RPMI8226 (cell line): ENCODE measurements around the gene DSCAML1.
"Not testable (repeated sequence)": the region's sequence is repeated elsewhere in the genome, so short reads cannot be mapped to it uniquely, and the experiment has no call there.

Experiments used
- DNase-seq: peaks from one replicate; pipeline ENCODE4 v3.0.0-alpha.2; 2015

The DSCAML1 gene

GRCh38 chr11:117817368-117818040, 20.5 kb upstream of the DSCAML1 start:
- DNase-seq: peak; percentile 79

- DNase-seq: no peak
Observed at GRCh38 chr11:117816846-117817367, 19.9 kb upstream of the DSCAML1 start.

- DNase-seq: no peak
Observed at GRCh38 chr11:117816151-117816741, 19.2 kb upstream of the DSCAML1 start.

- DNase-seq: peak; percentile 74
Observed at GRCh38 chr11:117815262-117815803, 18.3 kb upstream of the DSCAML1 start.

- DNase-seq: peak; percentile 86
Observed at GRCh38 chr11:117814766-117815261, 17.8 kb upstream of the DSCAML1 start.

- no peak for DNase-seq
Observed at GRCh38 chr11:117814204-117814765, 17.3 kb upstream of the DSCAML1 start.

- DNase-seq: not testable (repeated sequence)
Observed at GRCh38 chr11:117810056-117810451, 13.0 kb upstream of the DSCAML1 start.

GRCh38 chr11:117809236-117810055, 12.4 kb upstream of the DSCAML1 start:
- peak; percentile 64 for DNase-seq

- no peak for DNase-seq
Observed at GRCh38 chr11:117808784-117809183, 11.8 kb upstream of the DSCAML1 start.

GRCh38 chr11:117807482-117808327, 10.7 kb upstream of the DSCAML1 start:
- DNase-seq: peak; percentile 76

- DNase-seq: no peak
Observed at GRCh38 chr11:117806846-117807245, 9.8 kb upstream of the DSCAML1 start.

GRCh38 chr11:117805045-117805444, 8.0 kb upstream of the DSCAML1 start:
- DNase-seq: no peak

GRCh38 chr11:117803896-117804295, 6.9 kb upstream of the DSCAML1 start:
- DNase-seq: no peak

GRCh38 chr11:117799634-117800033, 2.6 kb upstream of the DSCAML1 start:
- no peak for DNase-seq

GRCh38 chr11:117796456-117796871, 552 bp downstream of the DSCAML1 start:
- DNase-seq: no peak

GRCh38 chr11:117795638-117796455, 1.2 kb downstream of the DSCAML1 start:
- DNase-seq: no peak

- DNase-seq: no peak
Observed at GRCh38 chr11:117794772-117795629, 2.0 kb downstream of the DSCAML1 start.

- DNase-seq: no peak
Observed at GRCh38 chr11:117794135-117794534, 2.9 kb downstream of the DSCAML1 start.

- no peak for DNase-seq
Observed at GRCh38 chr11:117793583-117793982, 3.4 kb downstream of the DSCAML1 start.

- peak; percentile 35 for DNase-seq
Observed at GRCh38 chr11:117792992-117793391, 4.0 kb downstream of the DSCAML1 start.
